Measurements from ENCODE around the gene TRERF1.

- TF ChIP-seq MEF2A (IDR thresholded peaks at IDR 0.05; ENCODE audit: borderline replicate concordance, low read depth) (no peak), REST (IDR thresholded peaks at IDR 0.05; ENCODE audit: low read depth, low read length) (no peak), MAX (IDR thresholded peaks at IDR 0.05; ENCODE audit: low read depth) (no peak), NFIC (IDR thresholded peaks at IDR 0.05; ENCODE audit: borderline replicate concordance) (no peak), RXRA (IDR thresholded peaks at IDR 0.05; ENCODE audit: borderline replicate concordance, low read depth) (no peak), USF2 (IDR thresholded peaks at IDR 0.05; ENCODE audit: borderline replicate concordance, low read depth, low read length) (no peak), POLR2AphosphoS5 (IDR thresholded peaks at IDR 0.05; ENCODE audit: low read depth, low read length) (no peak), USF1 (IDR thresholded peaks at IDR 0.05; ENCODE audit: borderline replicate concordance, low read depth) (no peak), GABPA (IDR thresholded peaks at IDR 0.05; ENCODE audit: low read depth) (no peak), EP300 (IDR thresholded peaks at IDR 0.05; ENCODE audit: borderline replicate concordance in 1 of 2, low read depth in 1 of 2, low read length in 1 of 2) (no peak), RAD21 (IDR thresholded peaks at IDR 0.05; ENCODE audit: low read length) (no peak), CTCF (IDR thresholded peaks at IDR 0.05) (no peak)
Measured at GRCh38 chr6:42276034-42276890, 175.5 kb downstream of the TRERF1 start.

Measured in SK-N-SH (cell line).